Stomach (tissue), 4 donors: Measurements from ENCODE around the gene INPP4B.

Source experiments
- CTCF ChIP-seq, 7 experiments: fragments of 450-650 bp in 4 of 7; fragments of 200-600 bp in 3 of 7; sonication (generic) in 3 of 7; IDR thresholded peaks; one replicate each; pipeline ENCODE4 v1.5.1; 2016 to 2019; ENCODE audit warnings: antibody characterized with exemption in 7 of 7, control low read depth in 2 of 7, mild to moderate bottlenecking in 1 of 7
- POLR2A ChIP-seq, 4 donors: fragments of 450-650 bp; IDR thresholded peaks; one replicate each; pipeline ENCODE4 v1.6.1; 2016; ENCODE audit warnings: antibody characterized with exemption in 4 of 4, control low read depth in 2 of 4, mild to moderate bottlenecking in 1 of 4, moderate library complexity in 1 of 4

GRCh38 chr4:142566777-142567176, 279.3 kb downstream of the INPP4B start:
- TF ChIP-seq CTCF (IDR thresholded peaks at IDR 0.05): no peak
- no peak for TF ChIP-seq POLR2A (IDR thresholded peaks at IDR 0.05)
